ENCODE results near the gene LRRC32.
"Not testable (repeated sequence)": the region's sequence is repeated elsewhere in the genome, so short reads cannot be mapped to it uniquely, and the experiment has no call there.

GRCh38 chr11:76619801-76620200 lies 50.7 kb downstream of the LRRC32 start:
- not testable (repeated sequence) for TF ChIP-seq NEUROD1 (IDR thresholded peaks at IDR 0.05; ENCODE audit: borderline replicate concordance, low read depth, low read length, partially characterized antibody); CTCF (IDR thresholded peaks at IDR 0.05 in 2 of 3, conservative IDR thresholded peaks at IDR 0.05 in 1 of 3; ENCODE audit: insufficient read depth in 2 of 3, low read depth in 1 of 3, low read length in 3 of 3); ELK1 (CRISPR knock-in tag; IDR thresholded peaks at IDR 0.05); POLR2A (conservative IDR thresholded peaks at IDR 0.05); CREB5 (CRISPR knock-in tag; IDR thresholded peaks at IDR 0.05); TOE1 (IDR thresholded peaks at IDR 0.05; ENCODE audit: borderline replicate concordance); TOE1 (CRISPR knock-in tag; IDR thresholded peaks at IDR 0.05; ENCODE audit: borderline replicate concordance, low read depth); CEBPB (tag; IDR thresholded peaks at IDR 0.05)
